HepG2 (cell line): Measurements from ENCODE around the gene KLHL5. TPM values are rescaled to one million over a fixed set of nuclear protein-coding genes. Genes with fewer than 3 reads are reported as not detected.

ENCODE experiments used
- ARNT ChIP-seq: fragments of 450-650 bp; IDR thresholded peaks from 2 replicates; pipeline ENCODE4 v1.6.1; 2017
- ATAD3A ChIP-seq: sonication (generic); formaldehyde crosslinking; IDR thresholded peaks from 2 replicates; pipeline ENCODE4 v1.4.0; 2020; ENCODE audit warnings: missing genetic modification reagents
- CHD4 ChIP-seq: fragments of 200-600 bp; sonication (generic); IDR thresholded peaks from 2 replicates; pipeline ENCODE4 v1.7.0; 2017; ENCODE audit warnings: mild to moderate bottlenecking, low read length, borderline replicate concordance
- CREB1 ChIP-seq, 2 experiments: fragments of 450-650 bp in 1 of 2; IDR thresholded peaks; 2 replicates each; pipeline ENCODE4 v1.6.1; 2016 to 2017; ENCODE audit warnings: control low read depth in 1 of 2, mild to moderate bottlenecking in 1 of 2, missing compliant biosample characterization in 1 of 2, missing genetic modification characterization in 1 of 2
- GTF2F1 ChIP-seq: fragments of 150-350 bp; IDR thresholded peaks from 2 replicates; pipeline ENCODE4 v1.6.1; 2014; ENCODE audit warnings: low read length
- IRX3 ChIP-seq: sonication (generic); formaldehyde crosslinking; IDR thresholded peaks from 2 replicates; pipeline ENCODE4 v1.8.1; 2023; ENCODE audit warnings: mild to moderate bottlenecking, low read depth, missing genetic modification reagents, borderline replicate concordance
- KAT7 ChIP-seq: IDR thresholded peaks from 2 replicates; pipeline ENCODE4 v1.6.1; 2018; ENCODE audit warnings: borderline replicate concordance, missing compliant biosample characterization
- NBN ChIP-seq: fragments of 450-650 bp; conservative IDR thresholded peaks from 2 replicates; pipeline ENCODE4 v1.6.1; 2017
- PBX2 ChIP-seq: IDR thresholded peaks from 2 replicates; pipeline ENCODE4 v1.6.1; 2016; ENCODE audit warnings: control low read depth
- RFX1 ChIP-seq: fragments of 450-650 bp; IDR thresholded peaks from 2 replicates; pipeline ENCODE4 v1.6.1; 2017
- TCF7L2 ChIP-seq: IDR thresholded peaks from 2 replicates; pipeline ENCODE4 v1.6.1; 2011; ENCODE audit warnings: mild to moderate bottlenecking, low read depth, low read length, moderate library complexity
- UBTF ChIP-seq: sonication (generic); formaldehyde crosslinking; IDR thresholded peaks from 2 replicates; pipeline ENCODE4 v1.4.0; 2020; ENCODE audit warnings: mild to moderate bottlenecking, missing genetic modification reagents
- YEATS2 ChIP-seq: sonication (generic); formaldehyde crosslinking; IDR thresholded peaks from 2 replicates; pipeline ENCODE4 v1.4.0; 2020; ENCODE audit warnings: missing genetic modification reagents, borderline replicate concordance
- ZFP91 ChIP-seq: sonication (generic); formaldehyde crosslinking; IDR thresholded peaks from 2 replicates; pipeline ENCODE4 v1.9.0; 2022; ENCODE audit warnings: missing genetic modification reagents, mild to moderate bottlenecking, borderline replicate concordance
- ZMAT5 ChIP-seq: sonication (generic); formaldehyde crosslinking; IDR thresholded peaks from 2 replicates; pipeline ENCODE4 v1.5.0; 2020; ENCODE audit warnings: mild to moderate bottlenecking, low read depth, missing genetic modification reagents, borderline replicate concordance
- ZNF234 ChIP-seq: sonication (generic); formaldehyde crosslinking; conservative IDR thresholded peaks from 2 replicates; pipeline ENCODE4 v1.5.1; 2020; ENCODE audit warnings: mild to moderate bottlenecking, missing genetic modification reagents
- ZNF253 ChIP-seq: sonication (generic); formaldehyde crosslinking; IDR thresholded peaks from 2 replicates; pipeline ENCODE4 v1.8.0; 2022; ENCODE audit warnings: mild to moderate bottlenecking, missing genetic modification reagents, borderline replicate concordance
- ZNF329 ChIP-seq: sonication (generic); formaldehyde crosslinking; IDR thresholded peaks from 2 replicates; pipeline ENCODE4 v1.9.0; 2021; ENCODE audit warnings: low read depth, mild to moderate bottlenecking, missing genetic modification reagents
- ZNF616 ChIP-seq: sonication (generic); formaldehyde crosslinking; IDR thresholded peaks from 2 replicates; pipeline ENCODE4 v1.5.0; 2020; ENCODE audit warnings: low read depth, mild to moderate bottlenecking, missing genetic modification reagents
- ZNF652 ChIP-seq: IDR thresholded peaks from 2 replicates; pipeline ENCODE4 v1.6.1; 2016; ENCODE audit warnings: low read depth, borderline replicate concordance
- ZNF687 ChIP-seq: sonication (generic); formaldehyde crosslinking; IDR thresholded peaks from 2 replicates; pipeline ENCODE4 v1.5.1; 2020; ENCODE audit warnings: mild to moderate bottlenecking, missing genetic modification reagents, moderate library complexity
- ZNF709 ChIP-seq: sonication (generic); formaldehyde crosslinking; IDR thresholded peaks from 2 replicates; pipeline ENCODE4 v1.5.0; 2020; ENCODE audit warnings: mild to moderate bottlenecking, missing genetic modification reagents
- polyA plus RNA-seq, 8 experiments: library from polyadenylated mRNA; depleted of rRNA in 3 of 8; stranded (reverse) in 7 of 8; unstranded in 1 of 8; fragments of >200 nt; fragmentation: Illumina TruSeq in 4 of 8; extraction: Trizol in 4 of 8; gene quantifications; 2 replicates each; pipeline versions ENCODE4 v1.2.1 to v1.2.3, GENCODE V29; 2011 to 2016; ENCODE audit warnings: low read depth in 4 of 8, missing spikeins in 1 of 8, mixed read lengths in 1 of 8; ENCODE audit not compliant: insufficient read depth in 1 of 8
- total RNA-seq, 5 experiments: library from RNA; depleted of rRNA; stranded (reverse); fragments of >200 nt; fragmentation: Illumina TruSeq; extraction: Trizol; gene quantifications; 2 replicates each; pipeline ENCODE4 v1.2.3, GENCODE V29; 2016; ENCODE audit warnings: low read depth in 1 of 5

Gene KLHL5
- total and polyA plus RNA-seq, 2 of the 13 experiments (the other 11 are each of a cell fraction or from before 2014, with no cell fraction given) = 36.2 to 38.7 TPM

GRCh38 chr4:39044364-39044955 lies 17.6 kb upstream of the KLHL5 start (continued):
- TF ChIP-seq NBN (no peak), ZFP91 (CRISPR knock-in tag) (peak; percentile 55), KAT7 (no peak), CHD4 (no peak), PBX2 (CRISPR knock-in tag) (no peak), CREB1 (IDR thresholded peaks at IDR 0.05) (no peak), CREB1 (CRISPR knock-in tag; IDR thresholded peaks at IDR 0.05) (no peak), ZNF234 (no peak), IRX3 (CRISPR knock-in tag) (no peak), UBTF (CRISPR knock-in tag) (peak; percentile 58; the same call in 1 of the 2 replicates), ZNF329 (CRISPR knock-in tag) (no peak), ZNF616 (CRISPR knock-in tag) (no peak), ZNF652 (no peak), TCF7L2 (no peak), ZNF253 (CRISPR knock-in tag) (no peak), ARNT (no peak), ZNF687 (CRISPR knock-in tag) (peak; percentile 63), ZMAT5 (CRISPR knock-in tag) (no peak), GTF2F1 (no peak), YEATS2 (CRISPR knock-in tag) (peak; percentile 22; the same call in 1 of the 2 replicates), RFX1 (no peak), ZNF709 (no peak), ATAD3A (CRISPR knock-in tag) (no peak)
